ENCODE results near the gene MGAT4A. TPM values are rescaled to one million over a fixed set of nuclear protein-coding genes. Genes with fewer than 3 reads are reported as not detected.

The MGAT4A gene
- total and polyA plus RNA-seq, 10 of the 15 experiments (the other 5 are each of a cell fraction or from before 2014, with no cell fraction given), result 4.3 to 23.4 (median 13.6) TPM

DNA sequence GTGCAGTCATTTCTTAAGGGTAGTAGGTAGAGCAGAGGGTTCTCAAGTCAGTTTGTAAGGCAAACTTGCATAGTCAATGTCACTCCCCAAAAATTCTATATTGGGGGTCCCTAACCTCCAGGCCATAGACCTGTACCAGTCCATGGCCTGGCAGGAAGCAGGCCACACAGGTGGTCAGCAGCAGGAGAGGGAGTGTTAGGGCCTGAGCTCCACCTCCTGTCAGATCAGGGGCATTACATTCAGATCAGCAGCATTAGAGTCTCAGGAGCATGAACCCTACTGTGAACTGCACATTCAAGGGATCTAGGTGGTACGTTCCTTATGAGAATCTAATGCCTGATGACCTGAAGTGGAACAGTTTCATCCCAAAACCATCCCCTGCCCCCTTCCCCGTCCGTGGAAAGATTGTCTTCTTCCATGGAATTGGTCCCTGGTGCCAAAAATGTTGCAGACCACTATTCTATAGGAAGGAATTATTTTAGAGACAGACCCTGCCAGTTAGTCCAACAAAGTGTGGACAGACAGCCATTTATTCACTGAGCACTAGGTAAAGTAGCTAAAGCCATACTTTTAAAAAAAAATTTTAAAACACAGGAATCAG is 129.3 kb downstream of the MGAT4A start:
- TF ChIP-seq SMARCA5 (IDR thresholded peaks at IDR 0.05) (0 out of 2 replicates have a peak, but pooled peaks have one; percentile 31), POU2F2 (IDR thresholded peaks at IDR 0.05; ENCODE audit: borderline replicate concordance, low read depth, low read length) (peak; percentile 54; the same call in 1 of the 3 replicates), POLR2AphosphoS5 (IDR thresholded peaks at IDR 0.05; ENCODE audit: low read length) (peak; percentile 27; the same call in 1 of the 2 replicates), RAD21 (IDR thresholded peaks at IDR 0.05; ENCODE audit: insufficient read depth, low read depth, low read length) (peak; percentile 74), PAX5 (IDR thresholded peaks at IDR 0.05; ENCODE audit: borderline replicate concordance, low read depth, low read length) (no peak), IKZF1 (conservative IDR thresholded peaks at IDR 0.05) (no peak), SMC3 (IDR thresholded peaks at IDR 0.05; ENCODE audit: borderline replicate concordance, low read length) (peak; percentile 62; the same call in 1 of the 2 replicates), CREB1 (IDR thresholded peaks at IDR 0.05; ENCODE audit: low read depth) (0 out of 2 replicates have a peak, but pooled peaks have one; percentile 11), ZNF24 (IDR thresholded peaks at IDR 0.05) (no peak), NR2F1 (conservative IDR thresholded peaks at IDR 0.05) (0 out of 2 replicates have a peak, but pooled peaks have one; percentile 15)
- TF ChIP-seq, protein P1, sequence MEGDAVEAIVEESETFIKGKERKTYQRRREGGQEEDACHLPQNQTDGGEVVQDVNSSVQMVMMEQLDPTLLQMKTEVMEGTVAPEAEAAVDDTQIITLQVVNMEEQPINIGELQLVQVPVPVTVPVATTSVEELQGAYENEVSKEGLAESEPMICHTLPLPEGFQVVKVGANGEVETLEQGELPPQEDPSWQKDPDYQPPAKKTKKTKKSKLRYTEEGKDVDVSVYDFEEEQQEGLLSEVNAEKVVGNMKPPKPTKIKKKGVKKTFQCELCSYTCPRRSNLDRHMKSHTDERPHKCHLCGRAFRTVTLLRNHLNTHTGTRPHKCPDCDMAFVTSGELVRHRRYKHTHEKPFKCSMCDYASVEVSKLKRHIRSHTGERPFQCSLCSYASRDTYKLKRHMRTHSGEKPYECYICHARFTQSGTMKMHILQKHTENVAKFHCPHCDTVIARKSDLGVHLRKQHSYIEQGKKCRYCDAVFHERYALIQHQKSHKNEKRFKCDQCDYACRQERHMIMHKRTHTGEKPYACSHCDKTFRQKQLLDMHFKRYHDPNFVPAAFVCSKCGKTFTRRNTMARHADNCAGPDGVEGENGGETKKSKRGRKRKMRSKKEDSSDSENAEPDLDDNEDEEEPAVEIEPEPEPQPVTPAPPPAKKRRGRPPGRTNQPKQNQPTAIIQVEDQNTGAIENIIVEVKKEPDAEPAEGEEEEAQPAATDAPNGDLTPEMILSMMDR (IDR thresholded peaks at IDR 0.05 in 2 of 3, conservative IDR thresholded peaks at IDR 0.05 in 1 of 3; ENCODE audit: control insufficient read depth in 2 of 3, extremely low read depth in 1 of 3, insufficient read depth in 1 of 3, low read depth in 3 of 3, low read length in 3 of 3), result peak; percentile 60 to 79 (median 78); a peak in 5 of 6 replicates
- in situ Hi-C loops (cut with MboI), result loop anchor here (5.0 kb wide), 1 partner anchor 189 kb away; no protein-coding TSS in a partner anchor
- H3K79me2 ChIP-seq (ENCODE audit: control insufficient read depth, insufficient read depth, low read length), result peaks cover 9% of the 10 kb centered on the region
- DNase-seq (ENCODE audit: low read depth, low spot score), result no peak
- no peak overlapping the region for H3K27ac ChIP-seq (ENCODE audit: control insufficient read depth, insufficient read depth)
- intact Hi-C loops (cut with micrococcal nuclease; ENCODE audit: unreplicated experiment), result loop anchor here (1.0 kb wide), 1 partner anchor 188 kb away; no protein-coding TSS in a partner anchor
- H4K20me1 ChIP-seq (ENCODE audit: control insufficient read depth, insufficient read depth), result no peaks in the 10 kb centered on the region
- POLR2A ChIA-PET, result no interaction called here
- peak; percentile 84 for FAIRE-seq
- H3K9me3 ChIP-seq (replicated peaks; ENCODE audit: control insufficient read depth, insufficient read depth, low read length), result no peaks in the 10 kb centered on the region
- 76% methylated on average over 3 of the region's 3 CpGs for WGBS (ENCODE audit: insufficient coverage, insufficient replicate concordance, low lambda C conversion rate, missing lambda C conversion rate)
- no peak overlapping the region for H3K9ac ChIP-seq (ENCODE audit: control insufficient read depth, insufficient read depth, low read length)
- H3K4me2 ChIP-seq (ENCODE audit: control insufficient read depth, insufficient read depth), result no peak overlapping the region
- H3K4me3 ChIP-seq, result no peak overlapping the region
- ATAC-seq, result peak; percentile 97
- SMC1A ChIA-PET (ENCODE audit: uncharacterized antibody, unreplicated experiment), result interaction anchor here (1.2 to 1.7 kb wide), 3 partner anchors 16 to 465 kb away, joined by 4 to 7 read pairs (median 4); no protein-coding TSS in a partner anchor
- H3K36me3 ChIP-seq (ENCODE audit: control insufficient read depth in 2 of 2, insufficient read depth in 2 of 2, low read length in 1 of 2), result peaks cover 0 to 20% of the 10 kb centered on the region in 2 experiments; a peak in 2 of 4 replicates
- RAD21 ChIA-PET (ENCODE audit: unreplicated experiment), result interaction anchor here (0.9 to 1.1 kb wide), 2 partner anchors 189 to 191 kb away, joined by 3 to 4 read pairs; no protein-coding TSS in a partner anchor
- H2AFZ ChIP-seq (ENCODE audit: control insufficient read depth, low read depth, low read length), result no peak overlapping the region
- BruUV-seq (replicated peaks), result no TSS peak
- H3K27me3 ChIP-seq (replicated peaks in 1 of 2; ENCODE audit: control insufficient read depth in 2 of 2, insufficient read depth in 2 of 2, low read length in 1 of 2), result no peaks in the 10 kb centered on the region
- no peaks in the 10 kb centered on the region for H3K4me1 ChIP-seq (ENCODE audit: control insufficient read depth, insufficient read depth, low read length)
- CTCF ChIA-PET, result interaction anchor here (1.0 to 2.1 kb wide), 5 partner anchors 14 to 192 kb away, joined by 3 to 9 read pairs (median 7); no protein-coding TSS in a partner anchor

All from GM12878 (cell line).